ENCODE measurements around the gene MICAL1. TPM values are rescaled to one million over a fixed set of nuclear protein-coding genes. Genes with fewer than 3 reads are reported as not detected.

MICAL1 gene
- total RNA-seq, 6 experiments from 2014 or later = 37.9 to 44.9 (median 40.4) TPM

DNA sequence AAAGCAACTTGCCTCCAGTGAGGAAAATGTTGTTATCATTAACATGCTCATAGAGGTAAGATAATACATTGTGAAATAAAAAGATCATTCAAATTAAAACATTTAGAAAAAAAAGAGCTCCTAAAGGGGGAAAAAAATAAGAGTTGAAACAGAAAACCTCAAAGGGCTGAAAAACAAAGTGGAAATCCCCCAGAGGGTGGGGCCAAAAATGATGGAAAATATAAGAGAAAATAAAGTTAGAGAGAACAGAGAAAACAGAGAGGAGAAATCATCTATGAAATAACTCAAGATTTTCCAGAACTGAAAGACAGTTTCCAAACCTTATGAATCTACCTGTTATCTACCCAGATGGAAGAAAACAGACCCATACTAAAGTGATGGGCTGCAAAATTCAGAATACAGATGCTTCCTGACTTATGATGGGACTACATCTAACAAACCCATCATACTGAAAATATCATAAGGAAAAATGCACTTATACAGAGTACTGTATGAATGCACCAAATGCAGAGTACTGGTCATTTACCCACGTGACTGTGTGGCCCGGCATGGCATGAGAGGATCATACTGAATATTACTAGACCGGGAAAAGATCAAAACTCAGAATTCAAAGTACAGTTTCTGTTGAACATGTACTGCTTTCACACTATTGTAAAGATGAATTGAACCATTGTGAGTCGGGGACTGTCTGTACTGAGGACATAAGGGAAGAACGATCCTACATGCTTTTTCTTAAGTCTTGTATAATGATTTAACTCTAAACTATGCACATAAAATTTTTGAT is 23.5 kb upstream of the MICAL1 start:
- Mint-ChIP-seq H3K27me3 (ENCODE audit: insufficient read depth) (no peaks in the 10 kb centered on the region), H3K9me3 (no peaks in the 10 kb centered on the region), H3K36me3 (ENCODE audit: low read depth) (peaks cover 53% of the 10 kb centered on the region), H3K4me3 (peak overlapping the region; percentile 77), H3K27ac (peak overlapping the region; percentile 14), H3K4me1 (ENCODE audit: low read depth) (peaks cover 57% of the 10 kb centered on the region)
- DNase-seq = no peak
- TF ChIP-seq CTCF (IDR thresholded peaks at IDR 0.05) = no peak

DNA sequence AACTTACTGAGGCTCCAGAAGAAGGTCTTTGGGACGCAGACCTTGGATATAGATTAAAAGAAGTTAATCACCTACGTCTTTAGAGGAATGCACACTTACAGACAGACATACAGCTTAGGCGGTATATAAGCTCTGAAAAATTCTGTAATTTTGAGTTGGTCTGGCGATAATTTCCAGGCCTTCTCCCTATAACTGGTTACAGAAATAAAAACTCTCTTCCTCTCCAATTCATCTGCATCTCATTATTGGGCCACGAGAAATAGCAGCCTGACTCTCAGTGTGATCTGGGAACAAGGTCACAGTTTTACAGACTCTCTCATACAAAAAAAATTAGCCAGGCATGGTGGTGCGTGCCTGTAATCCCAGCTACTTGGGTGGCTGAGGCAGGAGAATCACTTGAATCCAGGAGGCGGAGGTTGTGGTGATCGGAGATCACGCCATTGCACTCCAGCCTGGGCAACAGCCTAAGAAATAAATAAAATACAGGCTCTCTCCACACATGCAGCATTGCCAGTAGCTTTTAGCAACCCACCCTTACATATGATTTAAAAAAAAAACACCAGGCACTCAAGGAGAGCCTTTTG is 22.7 kb upstream of the MICAL1 start:
- no peak for TF ChIP-seq CTCF (IDR thresholded peaks at IDR 0.05)
- H3K4me1 Mint-ChIP-seq (ENCODE audit: low read depth) = peaks cover 52% of the 10 kb centered on the region
- H3K27me3 Mint-ChIP-seq (ENCODE audit: insufficient read depth) = no peaks in the 10 kb centered on the region
- peaks cover 57% of the 10 kb centered on the region for H3K36me3 Mint-ChIP-seq (ENCODE audit: low read depth)
- no peaks in the 10 kb centered on the region for H3K9me3 Mint-ChIP-seq
- peak overlapping the region; percentile 14 for H3K27ac Mint-ChIP-seq
- DNase-seq = no peak
- H3K4me3 Mint-ChIP-seq = peak overlapping the region; percentile 77

- no peak for TF ChIP-seq CTCF (IDR thresholded peaks at IDR 0.05)
- H3K9me3 Mint-ChIP-seq = no peaks in the 10 kb centered on the region
- peaks cover 63% of the 10 kb centered on the region for H3K36me3 Mint-ChIP-seq (ENCODE audit: low read depth)
- H3K4me3 Mint-ChIP-seq = no peak overlapping the region
- H3K27ac Mint-ChIP-seq = peak overlapping the region; percentile 3; the same call in 1 of the 2 replicates
- H3K4me1 Mint-ChIP-seq (ENCODE audit: low read depth) = peaks cover 51% of the 10 kb centered on the region
- no peaks in the 10 kb centered on the region for H3K27me3 Mint-ChIP-seq (ENCODE audit: insufficient read depth)
- DNase-seq = no peak
These were observed 22.2 kb upstream of the MICAL1 start for GRCh38 chr6:109477725-109478124.

DNA sequence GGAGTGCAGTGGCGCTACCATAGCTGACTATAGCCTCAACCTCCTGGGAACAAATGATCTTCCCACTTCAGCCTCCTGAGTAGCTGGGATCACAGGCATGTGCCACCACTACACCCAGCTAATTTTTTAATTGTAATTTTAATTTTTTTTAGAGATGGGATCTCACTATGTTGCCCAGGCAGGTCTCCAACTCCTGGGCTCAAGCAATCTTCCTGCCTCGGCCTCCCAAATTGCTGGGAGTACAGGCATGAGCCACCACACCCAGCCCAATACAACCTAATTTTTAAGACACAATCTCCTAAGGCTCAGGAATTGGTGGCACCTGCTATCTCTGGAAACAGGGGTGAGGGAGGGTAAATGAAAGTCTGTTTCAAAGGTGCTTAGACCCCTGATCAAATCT is 21.6 kb upstream of the MICAL1 start:
- peaks cover 62% of the 10 kb centered on the region for H3K36me3 Mint-ChIP-seq (ENCODE audit: low read depth)

GRCh38 chr6:109475625-109476024 is 20.1 kb upstream of the MICAL1 start:
- Mint-ChIP-seq H3K4me3 (no peak overlapping the region), H3K4me1 (ENCODE audit: low read depth) (peaks cover 31% of the 10 kb centered on the region), H3K27me3 (ENCODE audit: insufficient read depth) (no peaks in the 10 kb centered on the region), H3K36me3 (ENCODE audit: low read depth) (peaks cover 53% of the 10 kb centered on the region), H3K9me3 (no peaks in the 10 kb centered on the region), H3K27ac (no peak overlapping the region)
- DNase-seq = no peak
- no peak for TF ChIP-seq CTCF (IDR thresholded peaks at IDR 0.05)

More for the DNA sequence above, 21.6 kb upstream of the MICAL1 start:
- H3K4me3 Mint-ChIP-seq = no peak overlapping the region
- H3K9me3 Mint-ChIP-seq = no peaks in the 10 kb centered on the region
- peaks cover 46% of the 10 kb centered on the region for H3K4me1 Mint-ChIP-seq (ENCODE audit: low read depth)
- TF ChIP-seq CTCF (IDR thresholded peaks at IDR 0.05) = no peak
- no peak overlapping the region for H3K27ac Mint-ChIP-seq
- H3K27me3 Mint-ChIP-seq (ENCODE audit: insufficient read depth) = no peaks in the 10 kb centered on the region
- no peak for DNase-seq

Measured in HFFc6 (cell line).